Neural progenitor cell (in vitro differentiated cells): ENCODE measurements around the gene CAVIN4. TPM values are rescaled to one million over a fixed set of nuclear protein-coding genes. Genes with fewer than 3 reads are reported as not detected.

Source experiments
- DNase-seq: peaks from one replicate; pipeline ENCODE4 v3.0.0-alpha.2; 2016; ENCODE audit warnings: low spot score
- H2AFZ ChIP-seq: fragments of 200-600 bp; sonication (generic); replicated peaks from 2 replicates; pipeline ENCODE4 v1.6.1; 2016; ENCODE audit warnings: antibody characterized with exemption
- H3F3A ChIP-seq: fragments of 200-600 bp; sonication (generic); 2 replicates; pipeline ENCODE4 v1.6.1; 2016; ENCODE audit warnings: antibody characterized with exemption, low read depth
- H3K27ac ChIP-seq: fragments of 200-600 bp; sonication (generic); 2 replicates; pipeline ENCODE4 v1.5.1; 2016; ENCODE audit warnings: mild to moderate bottlenecking
- H3K27me3 ChIP-seq: fragments of 200-600 bp; sonication (generic); 2 replicates; pipeline ENCODE4 v1.6.1; 2016; ENCODE audit warnings: mild to moderate bottlenecking, moderate library complexity
- H3K36me3 ChIP-seq: fragments of 200-600 bp; sonication (generic); 2 replicates; pipeline ENCODE4 v1.5.1; 2016
- H3K4me1 ChIP-seq: fragments of 200-600 bp; sonication (generic); 2 replicates; pipeline ENCODE4 v1.6.1; 2016; ENCODE audit warnings: mixed run types
- H3K4me2 ChIP-seq: fragments of 200-600 bp; sonication (generic); 2 replicates; pipeline ENCODE4 v1.6.1; 2016
- H3K4me3 ChIP-seq: fragments of 200-600 bp; sonication (generic); 2 replicates; pipeline ENCODE4 v1.5.1; 2016
- H3K79me2 ChIP-seq: fragments of 200-600 bp; sonication (generic); 2 replicates; pipeline ENCODE4 v1.6.1; 2016; ENCODE audit warnings: low read depth
- H3K9ac ChIP-seq: fragments of 200-600 bp; sonication (generic); 2 replicates; pipeline ENCODE4 v1.6.1; 2016
- H3K9me3 ChIP-seq: fragments of 200-600 bp; sonication (generic); 2 replicates; pipeline ENCODE4 v1.5.1; 2016; ENCODE audit warnings: low read depth
- H4K20me1 ChIP-seq: fragments of 200-600 bp; sonication (generic); 2 replicates; pipeline ENCODE4 v1.6.1; 2016; ENCODE audit warnings: low read depth
- H3K27ac Mint-ChIP-seq: 3 replicates; pipeline ENCODE4 v1.8.0; 2021; ENCODE audit warnings: mixed read lengths
- H3K27me3 Mint-ChIP-seq: 2 replicates; pipeline ENCODE4 v1.8.0; 2022; ENCODE audit warnings: low read depth, mild to moderate bottlenecking, inconsistent platforms, moderate library complexity, mixed read lengths; ENCODE audit not compliant: insufficient read depth
- H3K36me3 Mint-ChIP-seq: 3 replicates; pipeline ENCODE4 v1.8.0; 2021; ENCODE audit warnings: mixed read lengths
- H3K4me1 Mint-ChIP-seq: 3 replicates; pipeline ENCODE4 v1.8.0; 2021; ENCODE audit warnings: mixed read lengths
- H3K4me3 Mint-ChIP-seq: 3 replicates; pipeline ENCODE4 v1.8.0; 2021; ENCODE audit warnings: mild to moderate bottlenecking, moderate library complexity, mixed read lengths
- H3K9me3 Mint-ChIP-seq: 3 replicates; pipeline ENCODE4 v1.8.0; 2020; ENCODE audit warnings: mixed read lengths
- EZH2 ChIP-seq: fragments of 200-600 bp; sonication (generic); IDR thresholded peaks from 2 replicates; pipeline ENCODE4 v1.6.1; 2017; ENCODE audit warnings: antibody characterized with exemption, mild to moderate bottlenecking, moderate library complexity
- EZH2phosphoT487 ChIP-seq: fragments of 200-600 bp; sonication (generic); IDR thresholded peaks from 2 replicates; pipeline ENCODE4 v1.6.1; 2017; ENCODE audit warnings: antibody characterized with exemption
- total RNA-seq: library from RNA; depleted of rRNA; stranded (reverse); fragments of >200 nt; gene quantifications from 2 replicates; pipeline ENCODE4 v1.2.3, GENCODE V29; 2015; ENCODE audit warnings: low replicate concordance
- TF ChIP-seq, protein P1 (sequence below): fragments of 200-600 bp; sonication (generic); IDR thresholded peaks from 2 replicates; pipeline ENCODE4 v1.5.1; 2017; ENCODE audit warnings: antibody characterized with exemption, mild to moderate bottlenecking

CAVIN4 gene
- total RNA-seq, 1 donor from 2014 or later: 8.8 TPM

DNA sequence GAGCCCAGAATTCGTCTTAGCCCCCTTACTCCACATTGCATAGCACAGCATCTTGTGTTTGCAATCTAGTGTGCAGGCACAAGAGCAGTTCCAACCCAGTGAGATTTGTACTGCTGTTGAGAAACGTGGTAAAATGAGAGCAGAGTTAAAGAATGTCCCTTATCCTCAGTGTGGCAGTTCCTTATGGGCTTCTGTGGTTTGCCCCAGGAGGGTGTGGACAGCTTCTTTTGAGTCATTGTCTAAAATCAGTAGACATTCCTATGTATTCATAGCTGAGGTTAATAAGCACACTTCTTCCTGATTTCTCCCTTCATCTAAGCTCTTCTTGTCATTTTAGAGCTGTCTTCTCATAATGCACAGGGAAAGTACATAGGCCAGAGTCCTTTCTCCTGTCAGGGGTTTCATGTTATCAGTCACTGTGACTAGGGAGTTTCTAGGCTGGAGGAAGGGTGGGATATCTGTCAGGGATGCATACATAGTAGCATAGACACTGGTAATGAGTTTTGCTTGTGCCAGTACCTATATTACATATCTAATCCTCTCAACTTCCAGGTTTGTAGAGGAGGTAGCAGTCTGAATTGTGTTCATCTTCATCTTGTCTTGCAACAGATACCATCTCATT is 2.0 kb upstream of the CAVIN4 start:
- peaks cover 28% of the 10 kb centered on the region for H4K20me1 ChIP-seq
- no peak overlapping the region for H2AFZ ChIP-seq
- no peaks in the 10 kb centered on the region for H3F3A ChIP-seq
- H3K4me2 ChIP-seq: no peak overlapping the region
- DNase-seq: no peak
- H3K36me3 Mint-ChIP-seq: peaks cover 25% of the 10 kb centered on the region
- no peak overlapping the region for H3K27ac Mint-ChIP-seq
- TF ChIP-seq EZH2: no peak
- TF ChIP-seq EZH2phosphoT487: no peak
- TF ChIP-seq, protein P1, sequence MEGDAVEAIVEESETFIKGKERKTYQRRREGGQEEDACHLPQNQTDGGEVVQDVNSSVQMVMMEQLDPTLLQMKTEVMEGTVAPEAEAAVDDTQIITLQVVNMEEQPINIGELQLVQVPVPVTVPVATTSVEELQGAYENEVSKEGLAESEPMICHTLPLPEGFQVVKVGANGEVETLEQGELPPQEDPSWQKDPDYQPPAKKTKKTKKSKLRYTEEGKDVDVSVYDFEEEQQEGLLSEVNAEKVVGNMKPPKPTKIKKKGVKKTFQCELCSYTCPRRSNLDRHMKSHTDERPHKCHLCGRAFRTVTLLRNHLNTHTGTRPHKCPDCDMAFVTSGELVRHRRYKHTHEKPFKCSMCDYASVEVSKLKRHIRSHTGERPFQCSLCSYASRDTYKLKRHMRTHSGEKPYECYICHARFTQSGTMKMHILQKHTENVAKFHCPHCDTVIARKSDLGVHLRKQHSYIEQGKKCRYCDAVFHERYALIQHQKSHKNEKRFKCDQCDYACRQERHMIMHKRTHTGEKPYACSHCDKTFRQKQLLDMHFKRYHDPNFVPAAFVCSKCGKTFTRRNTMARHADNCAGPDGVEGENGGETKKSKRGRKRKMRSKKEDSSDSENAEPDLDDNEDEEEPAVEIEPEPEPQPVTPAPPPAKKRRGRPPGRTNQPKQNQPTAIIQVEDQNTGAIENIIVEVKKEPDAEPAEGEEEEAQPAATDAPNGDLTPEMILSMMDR: no peak
- no peak overlapping the region for H3K4me3 Mint-ChIP-seq
- no peak overlapping the region for H3K4me3 ChIP-seq
- no peaks in the 10 kb centered on the region for H3K27me3 Mint-ChIP-seq
- H3K79me2 ChIP-seq: peaks cover 15% of the 10 kb centered on the region
- H3K9ac ChIP-seq: no peak overlapping the region
- H3K4me1 ChIP-seq: peaks cover 10% of the 10 kb centered on the region
- H3K27ac ChIP-seq: no peak overlapping the region
- no peaks in the 10 kb centered on the region for H3K27me3 ChIP-seq
- H3K9me3 Mint-ChIP-seq: no peaks in the 10 kb centered on the region
- no peaks in the 10 kb centered on the region for H3K4me1 Mint-ChIP-seq
- no peaks in the 10 kb centered on the region for H3K9me3 ChIP-seq
- H3K36me3 ChIP-seq: peaks cover 32% of the 10 kb centered on the region

DNA sequence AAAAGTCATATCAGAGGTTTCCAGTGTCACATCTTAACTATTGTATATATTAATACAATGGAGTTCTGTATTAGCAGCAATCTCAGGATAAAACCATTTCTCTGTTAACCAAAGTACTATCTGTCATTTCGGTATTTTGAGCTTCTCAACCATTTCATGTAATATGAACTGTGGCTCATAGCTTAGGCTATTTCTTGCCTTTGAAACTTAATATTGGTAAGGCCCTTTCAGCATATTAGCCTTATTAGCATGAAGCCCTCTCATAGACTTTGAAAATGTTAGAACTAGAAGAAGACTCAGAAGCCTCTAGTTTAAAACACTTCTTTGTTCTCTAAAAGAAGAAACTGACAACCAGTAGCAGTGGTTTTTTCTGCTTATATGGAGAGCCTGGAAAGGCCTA is 731 bp downstream of the CAVIN4 start:
- DNase-seq: no peak

DNA sequence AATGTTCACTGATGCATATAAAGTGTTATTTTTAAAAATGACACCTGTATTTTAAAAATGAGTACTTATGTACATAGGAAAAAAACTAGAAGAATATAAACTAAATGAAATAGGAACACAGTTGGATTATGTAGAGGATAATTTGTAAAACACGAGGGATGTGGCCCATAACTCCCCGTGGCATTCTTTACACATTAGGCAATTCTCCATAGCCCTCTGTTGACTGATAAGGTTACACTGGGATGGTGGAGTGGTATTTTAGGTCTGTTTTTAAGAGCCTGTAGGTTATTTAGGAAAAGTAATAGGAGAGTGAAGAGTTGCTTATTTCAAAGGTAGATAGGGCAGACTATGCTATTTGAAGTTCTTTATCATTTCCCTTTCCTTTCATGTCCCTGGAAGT is 1.8 kb downstream of the CAVIN4 start:
- Mint-ChIP-seq H3K4me1 (no peaks in the 10 kb centered on the region), H3K27ac (no peak overlapping the region)
- no peak for TF ChIP-seq EZH2phosphoT487
- TF ChIP-seq, protein P1: no peak
- TF ChIP-seq EZH2: no peak

More for the DNA sequence above, 731 bp downstream of the CAVIN4 start:
- TF ChIP-seq EZH2phosphoT487: no peak
- TF ChIP-seq, protein P1: no peak
- no peak for TF ChIP-seq EZH2
- Histone ChIP-seq H3F3A (no peaks in the 10 kb centered on the region), H2AFZ (no peak overlapping the region), H3K9ac (no peak overlapping the region), H3K27me3 (no peaks in the 10 kb centered on the region), H3K36me3 (peaks cover 17% of the 10 kb centered on the region), H4K20me1 (peaks cover 25% of the 10 kb centered on the region), H3K4me1 (no peaks in the 10 kb centered on the region), H3K79me2 (peaks cover 8% of the 10 kb centered on the region), H3K4me2 (no peak overlapping the region), H3K27ac (no peak overlapping the region), H3K4me3 (no peak overlapping the region), H3K9me3 (no peaks in the 10 kb centered on the region)
- H3K9me3 Mint-ChIP-seq: no peaks in the 10 kb centered on the region
- no peak overlapping the region for H3K4me3 Mint-ChIP-seq
- H3K36me3 Mint-ChIP-seq: peaks cover 25% of the 10 kb centered on the region
- H3K4me1 Mint-ChIP-seq: no peaks in the 10 kb centered on the region
- no peaks in the 10 kb centered on the region for H3K27me3 Mint-ChIP-seq
- H3K27ac Mint-ChIP-seq: no peak overlapping the region

More for the DNA sequence above, 1.8 kb downstream of the CAVIN4 start:
- DNase-seq: no peak
- no peak overlapping the region for H3K4me2 ChIP-seq
- H3K27ac ChIP-seq: no peak overlapping the region
- H3K9ac ChIP-seq: no peak overlapping the region
- Mint-ChIP-seq H3K27me3 (no peaks in the 10 kb centered on the region), H3K36me3 (peaks cover 20% of the 10 kb centered on the region), H3K4me3 (no peak overlapping the region), H3K9me3 (no peaks in the 10 kb centered on the region)
- H3K27me3 ChIP-seq: no peaks in the 10 kb centered on the region
- no peak overlapping the region for H2AFZ ChIP-seq
- no peaks in the 10 kb centered on the region for H3F3A ChIP-seq
- H3K79me2 ChIP-seq: peaks cover 8% of the 10 kb centered on the region
- no peak overlapping the region for H3K4me3 ChIP-seq
- H3K4me1 ChIP-seq: no peaks in the 10 kb centered on the region
- H4K20me1 ChIP-seq: peaks cover 26% of the 10 kb centered on the region
- no peaks in the 10 kb centered on the region for H3K9me3 ChIP-seq
- peaks cover 17% of the 10 kb centered on the region for H3K36me3 ChIP-seq
